Islet of Langerhans (tissue), 1 donor: ENCODE measurements around the gene BSG.
"Not testable (repeated sequence)": the region's sequence is repeated elsewhere in the genome, so short reads cannot be mapped to it uniquely, and the experiment has no call there.

Experiments used
- FAIRE-seq: peaks from one replicate; lab custom pipeline; 2011; peaks lifted over from hg19 to GRCh38; lab: Jason Lieb, UNC

BSG gene

DNA sequence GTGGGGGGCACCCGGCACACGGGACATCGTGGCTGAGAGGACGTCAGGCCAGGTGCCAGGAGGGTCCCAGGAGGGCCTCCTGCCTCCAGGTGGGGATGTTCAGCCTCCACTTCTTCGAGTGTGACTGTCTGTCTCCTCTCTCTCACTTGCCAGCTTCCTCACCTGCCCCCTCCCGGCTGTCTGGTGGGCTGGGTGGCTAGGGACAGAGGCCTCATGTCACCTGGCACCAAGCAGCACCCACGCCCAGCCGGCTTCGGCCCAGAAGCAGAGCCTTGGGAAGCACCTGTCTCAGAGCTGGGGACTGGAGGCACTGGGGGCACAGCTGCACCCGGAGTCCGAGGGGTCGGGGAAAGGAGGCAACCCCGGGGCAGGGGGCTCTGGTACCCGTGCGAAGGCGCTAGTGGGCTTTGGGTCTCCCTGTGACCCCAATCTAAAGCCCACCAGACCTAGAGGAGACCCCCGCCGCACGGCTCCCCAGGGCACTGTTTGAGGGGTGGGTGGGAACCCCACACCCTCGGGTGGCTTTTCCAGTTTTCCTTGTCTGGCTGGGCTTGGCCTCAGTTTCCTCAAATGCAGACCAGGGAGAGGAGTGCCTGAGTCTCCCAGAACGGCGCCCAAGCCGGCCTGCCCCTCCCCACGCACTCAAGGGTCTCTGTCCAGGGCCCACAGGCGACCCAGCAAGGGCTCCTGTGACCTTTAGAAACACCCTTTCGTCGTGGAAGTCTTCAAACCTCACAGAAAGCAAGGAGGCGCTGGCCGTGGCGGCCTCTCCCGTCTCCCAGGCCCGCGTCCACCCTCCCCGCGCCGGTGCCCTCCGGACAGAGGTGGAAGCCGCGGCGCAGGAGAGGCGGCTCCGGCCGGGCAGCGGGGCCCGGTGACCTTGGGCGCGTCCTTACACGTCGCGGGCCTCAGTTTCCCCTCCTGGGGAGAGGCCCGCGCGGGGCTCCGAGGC is 16.6 kb downstream of the BSG start:
- no peak for FAIRE-seq

DNA sequence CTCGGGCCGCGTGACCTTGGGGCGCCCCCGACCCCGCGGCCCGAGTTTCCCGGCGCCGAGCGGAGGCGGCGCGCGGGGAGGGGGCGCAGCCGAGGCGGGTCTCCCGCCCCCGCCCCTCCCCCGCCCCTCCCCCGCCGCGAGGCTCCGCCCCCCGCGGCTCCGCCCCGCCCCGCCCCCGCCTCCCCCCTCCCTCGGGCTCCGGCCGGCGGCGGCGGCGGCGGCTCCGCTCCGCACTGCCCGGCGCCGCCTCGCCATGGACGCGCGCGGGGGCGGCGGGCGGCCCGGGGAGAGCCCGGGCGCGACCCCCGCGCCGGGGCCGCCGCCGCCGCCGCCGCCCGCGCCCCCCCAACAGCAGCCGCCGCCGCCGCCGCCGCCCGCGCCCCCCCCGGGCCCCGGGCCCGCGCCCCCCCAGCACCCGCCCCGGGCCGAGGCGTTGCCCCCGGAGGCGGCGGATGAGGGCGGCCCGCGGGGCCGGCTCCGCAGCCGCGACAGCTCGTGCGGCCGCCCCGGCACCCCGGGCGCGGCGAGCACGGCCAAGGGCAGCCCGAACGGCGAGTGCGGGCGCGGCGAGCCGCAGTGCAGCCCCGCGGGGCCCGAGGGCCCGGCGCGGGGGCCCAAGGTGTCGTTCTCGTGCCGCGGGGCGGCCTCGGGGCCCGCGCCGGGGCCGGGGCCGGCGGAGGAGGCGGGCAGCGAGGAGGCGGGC is 17.4 kb downstream of the BSG start, which contains the start of gene HCN2:
HCN2 (plus strand) TSS at position 189 of the 703 bp plus-strand sequence; CDS start at position 254, 65 bp downstream.
- no peak for FAIRE-seq

DNA sequence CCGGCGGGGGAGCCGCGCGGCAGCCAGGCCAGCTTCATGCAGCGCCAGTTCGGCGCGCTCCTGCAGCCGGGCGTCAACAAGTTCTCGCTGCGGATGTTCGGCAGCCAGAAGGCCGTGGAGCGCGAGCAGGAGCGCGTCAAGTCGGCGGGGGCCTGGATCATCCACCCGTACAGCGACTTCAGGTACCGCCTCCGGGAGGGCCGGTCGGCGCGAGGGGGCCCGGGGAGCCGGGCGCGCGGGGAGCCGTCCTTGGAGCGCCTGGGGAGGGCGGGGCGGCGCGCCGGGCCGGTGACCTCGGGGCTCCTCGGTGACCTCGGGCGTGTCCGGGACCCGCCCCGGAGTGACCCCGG is 18.0 kb downstream of the BSG start:
- no peak for FAIRE-seq

DNA sequence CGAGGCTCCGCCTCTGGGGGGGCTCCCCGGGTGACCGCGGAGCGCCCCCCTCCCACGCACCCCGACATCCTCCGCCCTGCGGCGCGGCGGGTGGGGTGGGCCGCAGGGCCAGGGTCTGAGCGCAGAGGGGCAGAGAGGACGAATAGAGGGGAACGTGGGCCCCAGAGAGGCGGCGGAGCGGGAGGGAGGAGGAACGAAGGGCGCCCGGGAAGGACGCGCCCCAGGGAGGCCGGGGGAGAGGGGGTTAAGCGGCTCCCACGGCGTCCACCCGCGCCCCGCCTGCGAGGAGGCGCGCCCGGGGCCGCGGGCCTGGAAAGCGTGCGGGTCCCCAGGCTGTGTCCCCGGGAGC is 18.3 kb downstream of the BSG start:
- no peak for FAIRE-seq

DNA sequence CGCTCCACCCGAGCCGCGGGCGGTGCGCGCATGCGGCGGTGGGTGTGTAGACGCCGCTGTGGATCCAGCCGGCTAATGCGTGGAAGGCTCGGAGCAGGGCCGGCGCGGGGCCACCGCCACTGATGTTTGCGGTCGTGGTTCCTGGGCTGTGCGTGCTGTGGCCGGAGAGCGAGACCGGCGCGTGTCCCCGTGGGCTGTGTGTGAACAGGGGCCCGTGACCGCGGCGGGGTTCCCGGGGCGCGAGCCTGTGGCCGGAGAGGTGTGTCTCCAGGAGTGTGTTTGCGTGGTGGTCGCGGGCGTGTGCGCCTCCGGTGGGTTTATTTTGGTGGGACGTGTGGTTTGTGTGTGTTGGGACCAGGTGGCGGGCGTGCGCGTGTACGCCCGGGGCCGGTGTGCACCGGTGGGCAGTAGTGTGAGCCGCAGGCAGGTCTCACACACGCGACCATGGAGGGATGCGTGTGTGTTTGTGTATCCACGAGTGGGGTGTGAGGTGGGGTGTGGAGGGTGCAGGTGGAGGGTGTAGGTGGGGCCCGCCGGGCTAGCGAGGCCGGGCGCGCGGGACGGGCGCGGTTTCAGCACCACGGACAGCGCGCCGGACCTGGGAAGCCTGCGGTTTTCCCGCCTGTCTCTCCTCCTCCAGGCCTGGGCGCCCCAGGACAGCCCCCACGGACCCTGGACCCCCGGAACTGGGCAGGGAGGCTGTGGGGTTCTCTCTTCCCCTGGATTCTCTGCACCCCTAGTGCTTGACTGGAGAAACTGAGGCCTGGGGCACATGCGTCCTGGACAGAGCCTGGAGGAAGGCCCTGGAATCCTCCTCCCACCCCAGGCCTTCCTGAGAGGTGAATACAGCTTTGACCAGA is 18.9 kb downstream of the BSG start:
- no peak for FAIRE-seq

DNA sequence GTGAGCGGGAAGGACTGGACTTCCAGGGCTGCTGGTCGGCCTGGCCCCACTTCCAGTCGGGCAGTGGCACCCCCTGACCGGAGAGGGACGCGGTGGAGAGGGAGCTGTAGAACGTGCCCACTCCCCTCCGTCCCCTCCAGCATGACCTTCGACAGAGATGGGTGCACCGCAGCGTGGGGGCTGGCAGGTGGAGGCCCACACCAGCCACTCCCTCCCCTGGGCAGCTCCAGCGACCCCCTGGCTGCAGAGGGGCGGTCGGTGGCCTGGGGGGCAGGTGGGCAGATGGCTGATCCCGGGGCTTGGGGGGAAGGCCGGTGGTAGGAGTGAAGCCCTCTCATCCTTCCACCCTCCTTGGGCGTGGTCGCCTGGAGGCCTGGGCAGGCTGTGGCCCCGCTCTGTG is 19.7 kb downstream of the BSG start:
- FAIRE-seq = no peak

DNA sequence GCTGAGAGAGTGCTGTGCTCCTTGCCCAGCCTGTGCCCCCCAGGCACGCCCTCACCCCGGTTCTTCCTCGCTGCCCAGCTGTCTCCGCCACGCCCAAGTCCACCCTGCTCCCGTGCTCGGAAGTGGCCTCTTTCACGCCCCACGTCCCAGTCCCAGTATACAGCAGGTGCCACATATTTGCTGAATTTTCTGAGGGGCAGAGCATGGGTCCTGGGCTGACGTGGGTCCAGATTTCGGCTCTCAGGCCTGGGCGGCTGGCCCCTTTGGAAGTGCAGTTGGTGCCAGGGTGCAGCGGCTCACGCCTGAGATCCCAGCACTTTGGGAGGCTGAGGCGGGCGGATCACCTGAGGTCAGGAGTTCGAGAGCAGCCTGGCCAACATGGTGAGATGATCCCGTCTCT is 20.7 kb downstream of the BSG start:
- FAIRE-seq = no peak

DNA sequence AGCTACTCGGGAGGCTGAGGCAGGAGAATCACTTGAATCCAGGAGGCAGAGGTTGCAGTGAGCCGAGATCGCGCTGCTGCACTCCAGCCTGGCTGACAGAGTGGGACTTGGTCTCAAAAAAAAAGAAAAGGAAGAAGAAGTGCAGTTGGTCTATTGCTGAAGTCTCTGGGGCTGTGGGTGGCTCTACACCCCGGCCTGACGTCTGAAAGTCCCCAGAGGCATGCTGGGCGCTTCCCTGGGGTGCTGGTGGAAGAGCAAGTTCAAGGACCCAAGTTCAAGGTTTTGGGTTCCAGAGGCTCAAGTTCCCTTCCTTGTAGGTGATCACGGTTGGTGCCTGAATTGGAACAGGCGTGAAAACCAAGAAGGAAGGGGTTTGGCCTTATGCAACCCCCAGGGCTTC is 21.1 kb downstream of the BSG start:
- FAIRE-seq = no peak

DNA sequence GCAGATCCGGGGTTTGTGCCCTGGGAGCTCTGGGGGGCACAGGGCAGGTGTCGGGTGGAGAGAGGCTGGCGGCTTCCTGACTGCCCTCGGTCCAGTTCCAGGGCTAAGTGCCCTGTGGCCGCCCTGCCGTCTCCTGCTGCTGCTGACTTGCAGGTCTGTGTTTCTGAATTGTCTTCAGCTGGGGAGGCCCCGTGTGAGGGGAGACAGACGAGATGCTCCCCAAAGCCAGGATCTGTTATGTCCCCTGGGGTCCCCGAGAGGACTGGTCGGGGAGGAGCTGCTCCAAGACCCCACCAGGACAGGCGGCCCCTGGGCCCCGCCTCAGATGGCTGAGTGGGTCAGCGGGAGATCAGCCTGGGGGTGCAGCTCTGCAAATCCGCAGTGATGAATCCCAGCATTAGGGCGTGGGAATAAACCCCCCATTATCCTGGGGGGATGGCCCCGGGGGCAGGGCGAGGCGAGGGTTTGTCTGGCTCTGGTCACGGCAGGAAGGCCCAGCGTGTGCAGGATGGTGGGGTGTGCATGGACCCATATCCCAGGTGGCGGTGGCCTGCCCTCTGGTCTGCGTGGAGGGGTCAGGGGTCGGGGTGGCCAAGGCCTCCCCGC is 22.0 kb downstream of the BSG start:
- no peak for FAIRE-seq

DNA sequence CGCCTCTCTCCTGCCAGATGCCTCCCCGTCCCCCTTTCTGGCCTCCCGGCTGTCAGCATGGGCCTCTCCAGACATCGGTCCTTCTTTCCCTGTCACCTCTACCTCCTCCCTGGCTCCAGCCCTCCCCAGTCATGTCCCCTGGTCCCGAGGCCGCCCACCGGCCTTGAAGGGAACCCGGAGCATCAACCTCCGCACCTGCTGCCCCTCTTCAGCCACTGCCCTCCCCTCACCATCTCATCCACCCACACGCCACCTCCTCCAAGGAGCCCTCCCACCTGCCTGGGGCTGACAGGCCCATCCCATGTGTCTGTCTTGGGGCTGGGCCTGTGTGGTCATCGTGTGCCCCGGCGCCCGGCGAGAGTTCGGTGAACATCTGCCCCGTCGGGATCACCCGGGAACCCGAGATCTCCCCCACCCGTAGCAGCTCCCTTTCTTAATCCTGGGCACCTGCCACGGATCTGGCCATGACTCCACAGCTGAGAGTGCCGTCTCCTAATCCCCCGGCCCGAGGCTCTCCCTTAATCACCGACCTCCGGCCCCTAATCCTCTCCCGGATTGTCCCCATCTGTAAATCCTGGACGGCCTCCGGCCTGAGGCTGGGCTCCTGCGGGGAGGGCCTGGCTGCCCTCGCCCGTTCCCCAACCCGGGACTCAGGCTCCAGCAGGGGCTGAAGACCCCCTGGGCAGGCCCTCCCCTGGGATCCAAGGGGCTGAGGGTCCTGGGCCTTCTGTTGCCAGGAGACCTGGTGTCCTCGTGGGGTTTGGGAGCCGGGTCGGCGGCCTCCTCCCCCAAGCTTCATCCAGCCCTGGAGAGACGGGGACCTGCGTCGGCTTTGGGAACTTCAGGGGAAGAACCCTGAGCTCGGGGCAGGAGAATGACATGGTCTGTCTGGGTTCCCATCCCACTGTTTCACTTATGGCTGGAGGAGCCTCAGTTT is 23.2 kb downstream of the BSG start:
- FAIRE-seq = no peak

DNA sequence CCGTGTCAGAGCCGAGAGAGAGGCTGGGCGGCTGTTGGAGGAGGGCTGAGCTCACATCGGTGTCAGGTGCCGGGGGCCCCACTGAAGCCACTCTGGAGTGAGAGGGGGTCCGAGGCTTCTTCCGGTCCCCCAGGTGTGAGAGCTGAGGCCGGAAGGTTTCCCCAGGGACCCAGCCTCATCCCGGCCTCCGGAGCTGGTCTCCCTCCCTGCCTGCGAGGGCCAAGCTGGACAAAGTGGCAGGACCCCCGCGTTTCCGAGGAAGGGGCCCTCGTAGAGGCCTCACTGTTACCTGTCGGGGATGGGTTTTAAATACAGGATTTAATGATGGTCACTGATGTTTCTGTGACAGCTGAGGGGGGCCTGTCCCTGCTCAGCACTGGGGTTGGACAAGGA is 23.9 kb downstream of the BSG start:
- FAIRE-seq = no peak

DNA sequence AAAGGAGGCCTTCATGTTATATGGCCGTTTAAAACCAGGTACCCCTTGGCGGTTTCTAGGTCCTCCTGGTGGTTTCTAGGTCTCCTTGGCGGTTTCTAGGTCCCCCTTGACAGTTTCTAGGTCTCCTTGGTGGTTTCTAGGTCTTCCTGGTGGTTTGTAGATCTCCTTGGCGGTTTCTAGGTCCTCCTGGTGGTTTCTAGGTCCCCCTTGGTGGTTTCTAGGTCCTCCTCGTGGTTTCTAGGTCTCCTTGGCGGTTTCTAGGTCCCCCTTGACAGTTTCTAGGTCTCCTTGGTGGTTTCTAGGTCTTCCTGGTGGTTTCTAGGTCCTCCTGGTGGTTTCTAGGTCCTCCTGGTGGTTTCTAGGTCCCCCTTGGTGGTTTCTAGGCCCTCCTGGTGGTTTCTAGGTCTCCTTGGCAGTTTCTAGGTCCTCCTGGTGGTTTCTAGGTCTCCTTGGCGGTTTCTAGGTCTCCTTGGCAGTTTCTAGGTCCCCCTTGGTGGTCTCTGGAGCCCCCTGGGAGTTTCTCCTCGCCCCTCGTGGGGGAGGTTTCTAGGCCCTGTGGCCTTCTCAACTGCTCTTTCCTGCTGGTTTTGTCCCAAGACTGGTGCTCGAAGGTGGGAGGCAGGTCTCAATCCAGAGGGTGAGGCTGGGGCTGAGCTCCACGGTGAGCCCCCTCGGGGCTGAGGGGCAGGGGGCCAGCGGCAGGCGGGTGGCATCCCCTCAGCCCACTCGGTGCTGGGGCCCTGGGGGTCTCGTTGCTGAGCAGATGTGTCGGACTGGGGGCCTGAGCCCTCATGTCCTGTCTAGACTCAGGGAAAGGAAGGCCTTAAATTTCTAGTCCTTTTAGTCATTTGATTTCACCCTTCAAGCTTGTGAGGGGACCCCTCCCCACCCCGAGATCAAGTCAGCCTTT is 25.3 kb downstream of the BSG start:
- FAIRE-seq = no peak

DNA sequence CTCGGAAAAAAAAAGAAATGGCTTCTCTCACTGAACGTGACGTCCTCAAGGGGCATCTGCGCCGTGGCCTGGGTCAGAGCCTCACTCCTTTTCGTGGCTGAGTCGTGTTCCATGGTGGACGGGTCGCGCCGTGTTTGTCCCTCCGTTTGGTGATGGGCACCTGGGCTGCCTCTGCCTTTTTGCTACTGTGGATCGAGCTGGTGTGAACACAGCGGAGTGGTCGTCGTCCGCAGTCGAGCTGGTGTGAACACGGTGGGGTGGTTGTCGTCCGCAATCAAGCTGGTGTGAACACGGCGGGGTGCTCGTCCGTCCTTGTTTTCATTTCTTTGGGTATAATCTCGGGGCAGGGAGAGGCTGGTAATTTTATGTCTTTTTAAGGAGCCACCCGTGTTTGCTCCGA is 28.9 kb downstream of the BSG start:
- FAIRE-seq = no peak

DNA sequence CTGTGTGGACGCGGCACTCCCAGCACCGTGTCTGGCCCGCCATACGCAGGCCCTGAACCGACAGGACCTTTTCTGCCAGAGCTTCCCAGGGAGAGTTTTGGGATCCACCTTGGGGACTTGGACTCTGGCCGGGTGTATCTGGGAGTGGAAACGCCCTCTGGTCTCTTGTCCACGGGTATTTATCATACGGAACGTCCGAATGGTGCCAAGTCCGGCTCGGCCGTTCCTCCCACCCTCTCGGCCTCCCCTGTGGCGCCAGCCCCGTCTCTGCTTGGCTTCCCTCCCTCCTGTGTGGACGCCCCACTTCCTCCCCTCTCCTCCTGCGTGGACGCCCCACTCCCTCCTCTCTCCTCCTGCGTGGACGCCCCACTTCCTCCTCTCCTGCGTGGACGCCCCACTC is 29.4 kb downstream of the BSG start:
- FAIRE-seq = no peak

DNA sequence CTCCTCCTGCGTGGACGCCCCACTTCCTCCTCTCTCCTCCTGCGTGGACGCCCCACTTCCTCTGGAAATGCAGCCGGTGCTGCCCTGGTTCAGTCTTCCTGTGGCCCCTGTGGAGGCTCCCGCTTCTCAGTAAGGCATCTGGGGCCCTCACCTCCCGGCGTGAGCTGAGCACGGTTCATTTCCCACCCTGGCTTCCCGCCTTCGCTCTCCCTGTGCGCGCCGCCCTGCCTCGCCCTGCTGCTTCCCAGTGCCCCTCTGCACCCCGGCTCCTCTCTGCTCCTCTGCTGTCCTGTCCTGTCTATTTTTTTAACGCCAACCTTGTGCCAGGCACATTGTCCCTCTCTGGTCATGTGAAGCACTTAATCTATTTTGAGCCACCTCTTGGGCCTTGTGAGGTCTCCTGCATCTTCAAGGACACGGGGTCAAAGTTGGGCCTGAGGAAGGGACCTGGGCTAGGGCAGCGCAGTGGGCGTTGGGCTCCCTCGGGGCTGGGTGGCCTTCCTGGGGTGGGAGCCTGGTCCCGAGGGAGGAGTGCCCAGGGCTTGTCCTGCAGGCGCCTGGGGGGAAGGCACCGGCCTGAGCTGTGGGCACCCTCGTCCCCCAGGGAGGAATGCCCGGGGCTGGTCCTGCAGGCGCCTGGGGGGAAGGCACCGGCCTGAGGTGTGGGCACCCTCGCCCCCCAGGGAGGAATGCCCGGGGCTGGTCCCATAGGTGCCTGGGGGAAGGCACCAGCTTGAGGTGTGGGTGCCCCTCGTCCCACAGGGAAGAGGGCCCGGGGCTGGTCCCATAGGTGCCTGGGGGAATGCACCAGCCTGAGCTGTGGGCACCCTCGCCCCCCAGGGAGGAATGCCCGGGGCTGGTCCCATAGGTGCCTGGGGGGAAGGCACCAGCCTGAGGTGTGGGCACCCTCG is 30.2 kb downstream of the BSG start:
- no peak for FAIRE-seq

DNA sequence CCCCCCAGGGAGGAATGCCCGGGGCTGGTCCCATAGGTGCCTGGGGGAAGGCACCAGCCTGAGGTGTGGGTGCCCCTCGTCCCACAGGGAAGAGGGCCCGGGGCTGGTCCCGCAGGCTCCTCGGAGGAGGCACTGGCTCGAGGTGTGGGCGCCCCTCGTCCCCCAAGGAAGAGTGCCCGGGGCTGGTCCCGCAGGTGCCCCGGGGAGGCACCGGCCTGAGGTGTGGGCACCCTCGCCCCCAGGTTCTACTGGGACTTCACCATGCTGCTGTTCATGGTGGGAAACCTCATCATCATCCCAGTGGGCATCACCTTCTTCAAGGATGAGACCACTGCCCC is 30.9 kb downstream of the BSG start:
- FAIRE-seq = not testable (repeated sequence)

DNA sequence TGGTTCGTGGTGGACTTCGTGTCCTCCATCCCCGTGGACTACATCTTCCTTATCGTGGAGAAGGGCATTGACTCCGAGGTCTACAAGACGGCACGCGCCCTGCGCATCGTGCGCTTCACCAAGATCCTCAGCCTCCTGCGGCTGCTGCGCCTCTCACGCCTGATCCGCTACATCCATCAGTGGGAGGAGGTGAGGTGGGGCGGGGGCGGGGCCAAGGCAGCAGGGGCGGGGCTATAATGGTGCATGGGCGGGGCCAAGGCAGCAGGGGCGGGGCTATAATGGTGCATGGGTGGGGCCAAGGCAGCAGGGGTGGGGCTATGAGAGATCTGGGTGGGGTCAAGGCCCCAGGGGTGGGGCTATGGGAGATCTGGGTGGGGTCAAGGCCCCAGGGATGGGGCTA is 31.4 kb downstream of the BSG start:
- not testable (repeated sequence) for FAIRE-seq

DNA sequence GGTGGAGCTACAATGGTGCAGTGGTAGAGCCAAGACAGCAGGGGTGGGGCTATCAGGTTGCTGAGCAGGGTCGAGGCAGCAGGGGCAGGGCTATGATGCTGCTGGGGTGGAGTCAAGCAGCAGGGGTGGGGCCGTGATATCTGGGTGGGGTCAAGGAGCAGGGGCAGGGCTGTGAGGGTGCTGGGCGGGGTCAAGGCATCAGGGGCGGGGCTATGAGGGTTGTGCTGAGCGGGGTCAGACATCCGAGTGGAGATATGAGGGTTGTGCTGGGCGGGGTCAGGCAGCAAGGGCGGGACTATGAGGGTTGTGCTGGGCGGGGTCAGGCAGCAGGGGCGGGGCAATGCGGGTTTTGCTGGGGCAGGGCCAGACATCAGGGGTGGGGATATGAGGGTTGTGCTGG is 32.0 kb downstream of the BSG start:
- FAIRE-seq = no peak
